GM12891 (cell line): ENCODE results near the gene CSNK1G3.

Experiments
- PAX5 ChIP-seq: IDR thresholded peaks from 2 replicates; pipeline ENCODE4 v1.6.1; 2011; ENCODE audit warnings: low read length, moderate library complexity, mild to moderate bottlenecking; ENCODE audit not compliant: insufficient read depth, severe bottlenecking
- POLR2A ChIP-seq: IDR thresholded peaks from 2 replicates; pipeline ENCODE4 v1.6.1; 2011; ENCODE audit warnings: low read depth, low read length, control low read depth
- POLR2AphosphoS5 ChIP-seq: IDR thresholded peaks from 2 replicates; pipeline ENCODE4 v1.6.1; 2011; ENCODE audit warnings: low read depth, low read length, control low read depth
- POU2F2 ChIP-seq: IDR thresholded peaks from 2 replicates; pipeline ENCODE4 v1.6.1; 2011; ENCODE audit warnings: low read depth, mild to moderate bottlenecking, control low read depth, low read length, moderate library complexity

DNA sequence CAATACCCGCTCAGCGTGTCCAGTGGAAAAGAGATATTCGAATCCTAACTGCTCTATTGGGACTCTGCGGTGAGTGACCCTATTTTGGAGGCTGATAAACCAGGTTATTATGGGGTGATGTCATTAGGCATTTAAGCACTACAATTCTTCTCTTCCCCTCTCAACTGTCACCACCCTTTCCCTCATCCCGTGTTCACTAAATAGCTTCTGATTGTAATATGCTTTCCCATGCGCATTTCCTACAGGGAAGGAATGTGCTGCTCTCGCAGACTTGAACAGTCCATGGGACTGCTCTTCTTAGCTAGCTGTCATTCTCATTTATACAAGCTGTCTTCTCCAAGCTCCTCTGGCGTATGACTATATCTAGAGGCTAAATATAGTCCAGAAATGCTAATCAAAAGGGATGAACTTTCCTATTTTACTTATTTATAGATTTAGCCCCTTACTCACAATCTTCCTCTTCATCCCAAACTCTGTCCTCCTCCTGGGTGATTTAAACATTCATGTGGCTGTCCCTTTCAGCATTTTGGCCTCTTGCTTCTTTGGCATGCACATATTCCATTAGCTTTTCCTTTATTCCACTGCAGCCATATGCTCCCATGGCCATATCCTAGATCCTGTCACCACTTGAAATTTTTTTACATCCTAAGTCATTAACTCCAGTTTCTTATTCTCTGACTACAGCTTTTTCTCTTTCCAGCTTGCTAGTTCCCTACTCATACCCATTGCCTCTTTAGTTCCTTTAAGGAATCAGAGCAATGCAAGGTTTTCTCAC lies 39.6 kb upstream of the CSNK1G3 start:
- no peak for TF ChIP-seq POLR2A
- TF ChIP-seq POLR2AphosphoS5: no peak
- TF ChIP-seq POU2F2: no peak
- no peak for TF ChIP-seq PAX5
